PC-9 (cell line): ENCODE data around the gene ENSA. TPM values are rescaled to one million over a fixed set of nuclear protein-coding genes. Genes with fewer than 3 reads are reported as not detected.

ENCODE experiments used
- BruUV-seq: library from RNA; stranded (reverse); fragments of 400-500 nt; replicated peaks from 2 replicates; lab custom pipeline; 2021; lab: Mats Ljungman, UMichigan
- CTCF ChIA-PET: fragments of 300-600 bp; sonication (Branson Sonifier 250); formaldehyde crosslinking; loops from one replicate; lab custom pipeline; 2022; ENCODE audit warnings: antibody characterized with exemption; lab: Charles Lee
- POLR2A ChIA-PET: fragments of 300-600 bp; sonication (Branson Sonifier 250); formaldehyde crosslinking; loops from one replicate; lab custom pipeline; 2022; ENCODE audit warnings: antibody characterized with exemption; ENCODE audit not compliant: unreplicated experiment; lab: Charles Lee
- DNase-seq, 2 experiments: peaks; one replicate each; pipeline versions ENCODE4 v3.0.0 to v3.0.0-alpha.2; 2015 to 2022; ENCODE audit warnings: mixed read lengths in 1 of 2
- H2AFZ ChIP-seq: fragments of 200-600 bp; sonication (generic); 2 replicates; pipeline ENCODE4 v1.8.1; 2017; ENCODE audit warnings: antibody characterized with exemption
- H3F3A ChIP-seq: fragments of 200-600 bp; sonication (generic); 2 replicates; pipeline ENCODE4 v1.8.1; 2017; ENCODE audit warnings: antibody characterized with exemption, mild to moderate bottlenecking, low read depth; ENCODE audit not compliant: insufficient read depth
- H3K27ac ChIP-seq: fragments of 200-600 bp; sonication (generic); 2 replicates; pipeline ENCODE4 v1.6.1; 2016; ENCODE audit warnings: mixed run types
- H3K27me3 ChIP-seq: fragments of 200-600 bp; sonication (generic); 2 replicates; pipeline ENCODE4 v1.6.1; 2016; ENCODE audit warnings: low read depth, mixed run types; ENCODE audit not compliant: insufficient read depth
- H3K36me3 ChIP-seq: fragments of 200-600 bp; sonication (generic); 2 replicates; pipeline ENCODE4 v1.6.1; 2016; ENCODE audit warnings: low read depth, mixed run types
- H3K4me1 ChIP-seq: fragments of 200-600 bp; sonication (generic); replicated peaks from 2 replicates; pipeline ENCODE4 v1.6.1; 2016; ENCODE audit warnings: mixed run types; ENCODE audit not compliant: insufficient read depth
- H3K4me2 ChIP-seq: fragments of 200-600 bp; sonication (generic); 2 replicates; pipeline ENCODE4 v1.6.1; 2017; ENCODE audit warnings: mixed run types
- H3K4me3 ChIP-seq: fragments of 200-600 bp; sonication (generic); 2 replicates; pipeline ENCODE4 v1.6.1; 2016; ENCODE audit warnings: mixed run types
- H3K79me2 ChIP-seq: fragments of 200-600 bp; sonication (generic); 2 replicates; pipeline ENCODE4 v1.6.1; 2017; ENCODE audit warnings: low read depth, mixed run types
- H3K9me2 ChIP-seq: fragments of 200-600 bp; sonication (generic); 2 replicates; pipeline ENCODE4 v1.8.1; 2017; ENCODE audit warnings: mild to moderate bottlenecking; ENCODE audit not compliant: insufficient read depth
- H3K9me3 ChIP-seq: fragments of 200-600 bp; sonication (generic); 2 replicates; pipeline ENCODE4 v1.8.1; 2016; ENCODE audit warnings: low read depth; ENCODE audit not compliant: insufficient read depth
- H4K20me1 ChIP-seq: fragments of 200-600 bp; sonication (generic); 2 replicates; pipeline ENCODE4 v1.8.1; 2017; ENCODE audit not compliant: insufficient read depth
- CTCF ChIP-seq: fragments of 200-600 bp; sonication (generic); conservative IDR thresholded peaks from 2 replicates; pipeline ENCODE4 v1.6.1; 2017; ENCODE audit warnings: mixed run types, antibody characterized with exemption, mild to moderate bottlenecking, moderate library complexity
- EZH2 ChIP-seq: fragments of 200-600 bp; sonication (generic); IDR thresholded peaks from 2 replicates; pipeline ENCODE4 v1.8.0; 2017; ENCODE audit warnings: antibody characterized with exemption, low read depth
- intact Hi-C: fragments of 100-400 bp; cut with micrococcal nuclease; formaldehyde crosslinking; loops from one replicate; pipeline ENCODE4 v1.10.0; 2022; ENCODE audit not compliant: unreplicated experiment
- total RNA-seq: library from RNA; stranded (reverse); gene quantifications from 2 replicates; pipeline ENCODE4 v1.2.3, GENCODE V29; 2021

Gene ENSA
- total RNA-seq, 1 experiment from 2014 or later: 229 TPM

GRCh38 chr1:150576367-150576711, 53.1 kb downstream of the ENSA start:
- no TSS peak for BruUV-seq
- DNase-seq: no peak
- CTCF ChIA-PET: no interaction called here
- no peaks in the 10 kb centered on the region for H3K9me2 ChIP-seq
- intact Hi-C loops: loop anchor here (5.0 kb wide), 1 partner anchor 236 kb away; no protein-coding TSS in a partner anchor
- no peaks in the 10 kb centered on the region for H3K27me3 ChIP-seq
- TF ChIP-seq EZH2 (no peak), CTCF (no peak)
- H3K9me3 ChIP-seq: no peaks in the 10 kb centered on the region
- H3K4me2 ChIP-seq: peak overlapping the region; percentile 95
- H3K36me3 ChIP-seq: peaks cover 66% of the 10 kb centered on the region
- POLR2A ChIA-PET: interaction anchor here (0.6 to 1.1 kb wide), 7 partner anchors 8 to 685 kb away, joined by 3 to 13 read pairs (median 4); no protein-coding TSS in a partner anchor
- peaks cover 54% of the 10 kb centered on the region for H3K4me1 ChIP-seq
- peaks cover 78% of the 10 kb centered on the region for H3F3A ChIP-seq
- peak overlapping the region; percentile 93 for H3K27ac ChIP-seq
- H3K79me2 ChIP-seq: peaks cover 87% of the 10 kb centered on the region
- peak overlapping the region; percentile 73 for H3K4me3 ChIP-seq
- no peak overlapping the region for H2AFZ ChIP-seq
- H4K20me1 ChIP-seq: peaks cover 68% of the 10 kb centered on the region

DNA sequence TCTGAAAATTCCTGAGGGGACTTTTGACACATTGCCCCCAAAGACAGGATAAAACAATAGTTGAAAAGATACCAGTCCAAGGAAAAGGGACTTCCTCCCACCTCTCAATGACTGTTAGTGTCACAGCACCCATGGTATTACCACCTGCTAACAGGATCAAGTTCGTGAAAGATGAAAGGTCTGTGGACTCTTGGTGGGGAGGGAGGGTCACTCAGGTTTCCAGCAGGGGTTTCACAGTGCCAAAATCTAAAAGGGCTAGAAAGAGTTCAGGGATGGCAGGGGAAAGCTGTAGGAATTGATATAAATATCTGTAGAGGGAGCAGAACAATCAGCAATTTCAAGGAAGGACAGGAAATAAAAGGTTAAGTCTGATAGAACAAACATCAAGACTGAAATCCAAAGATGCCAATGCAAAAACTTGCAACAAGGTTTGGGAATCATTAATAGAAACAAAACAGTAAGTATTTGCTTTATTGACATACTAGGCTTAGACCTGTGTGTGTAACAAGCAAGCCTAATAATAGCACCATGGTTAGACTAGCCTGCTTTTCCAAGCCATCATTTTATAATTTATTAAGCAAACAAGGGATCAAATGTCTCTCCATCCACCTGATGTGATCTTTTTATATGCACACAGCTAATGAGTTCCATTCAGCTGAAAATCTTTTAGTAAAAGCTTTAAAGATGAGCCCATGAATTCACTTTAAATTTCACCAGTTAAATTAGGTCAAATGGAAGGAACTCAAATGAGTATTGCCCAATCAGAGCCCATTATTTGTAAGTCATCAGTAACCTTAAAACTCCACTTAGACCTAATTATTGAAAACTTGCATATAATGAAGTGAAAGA, 53.7 kb downstream of the ENSA start:
- Histone ChIP-seq H3K79me2 (peaks cover 93% of the 10 kb centered on the region), H3K36me3 (peaks cover 66% of the 10 kb centered on the region), H3K9me3 (no peaks in the 10 kb centered on the region), H3K27me3 (no peaks in the 10 kb centered on the region), H2AFZ (no peak overlapping the region), H3F3A (peaks cover 84% of the 10 kb centered on the region), H3K4me2 (peak overlapping the region; percentile 95), H3K27ac (peak overlapping the region; percentile 93), H3K4me1 (peaks cover 60% of the 10 kb centered on the region), H3K4me3 (peak overlapping the region; percentile 73), H4K20me1 (peaks cover 68% of the 10 kb centered on the region), H3K9me2 (no peaks in the 10 kb centered on the region)
- POLR2A ChIA-PET: interaction anchor here (0.7 kb wide), 2 partner anchors 14 to 70 kb away, joined by 4 to 6 read pairs; no protein-coding TSS in a partner anchor
- DNase-seq: no peak
- CTCF ChIA-PET: interaction anchor here (1.0 kb wide), 1 partner anchor 15 kb away, joined by 3 read pairs; no protein-coding TSS in a partner anchor
- intact Hi-C loops: loop anchor here (5.0 kb wide), 1 partner anchor 237 kb away; no protein-coding TSS in a partner anchor
- no peak for TF ChIP-seq CTCF
- no peak for TF ChIP-seq EZH2
- no TSS peak for BruUV-seq

DNA sequence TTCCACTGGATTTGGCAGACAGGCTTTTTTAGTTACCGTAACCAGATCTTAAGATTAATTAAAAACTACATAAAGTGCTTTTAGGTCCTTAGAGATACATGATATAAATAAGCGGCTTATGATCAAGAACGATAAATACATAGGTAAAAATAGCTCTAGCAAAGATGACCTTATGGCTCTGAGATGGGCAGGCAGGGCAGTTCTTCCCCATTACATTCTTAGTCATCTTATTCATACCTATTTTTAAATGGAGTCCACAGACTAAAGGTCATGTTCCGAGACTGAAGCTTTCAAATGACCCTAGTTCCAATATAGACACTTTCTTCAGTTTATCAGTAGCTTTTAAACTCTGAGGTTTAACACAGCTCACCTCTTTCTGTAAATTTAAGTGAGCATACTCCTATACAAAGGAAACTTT, 54.3 kb downstream of the ENSA start:
- Histone ChIP-seq H3F3A (peaks cover 88% of the 10 kb centered on the region), H2AFZ (no peak overlapping the region), H3K9me2 (no peaks in the 10 kb centered on the region), H3K79me2 (peaks cover 95% of the 10 kb centered on the region), H3K4me3 (peak overlapping the region; percentile 73; the same call in 1 of the 2 replicates), H3K4me1 (peaks cover 61% of the 10 kb centered on the region), H3K9me3 (no peaks in the 10 kb centered on the region), H3K27me3 (no peaks in the 10 kb centered on the region), H3K4me2 (peak overlapping the region; percentile 95), H3K27ac (peak overlapping the region; percentile 93), H3K36me3 (peaks cover 66% of the 10 kb centered on the region), H4K20me1 (peaks cover 68% of the 10 kb centered on the region)
- DNase-seq: no peak
- ChIA-PET POLR2A (interaction anchor here (0.7 kb wide), 1 partner anchor 13 kb away, joined by 6 read pairs; no protein-coding TSS in a partner anchor), CTCF (interaction anchor here (1.0 kb wide), 1 partner anchor 14 kb away, joined by 3 read pairs; no protein-coding TSS in a partner anchor)
- TF ChIP-seq EZH2 (no peak), CTCF (no peak)
- BruUV-seq: no TSS peak
- intact Hi-C loops: loop anchor here (5.0 kb wide), 1 partner anchor 237 kb away; no protein-coding TSS in a partner anchor
